ENCODE measurements around the gene MICAL3.
"Not testable (repeated sequence)": the region's sequence is repeated elsewhere in the genome, so short reads cannot be mapped to it uniquely, and the experiment has no call there.

The MICAL3 gene

DNA sequence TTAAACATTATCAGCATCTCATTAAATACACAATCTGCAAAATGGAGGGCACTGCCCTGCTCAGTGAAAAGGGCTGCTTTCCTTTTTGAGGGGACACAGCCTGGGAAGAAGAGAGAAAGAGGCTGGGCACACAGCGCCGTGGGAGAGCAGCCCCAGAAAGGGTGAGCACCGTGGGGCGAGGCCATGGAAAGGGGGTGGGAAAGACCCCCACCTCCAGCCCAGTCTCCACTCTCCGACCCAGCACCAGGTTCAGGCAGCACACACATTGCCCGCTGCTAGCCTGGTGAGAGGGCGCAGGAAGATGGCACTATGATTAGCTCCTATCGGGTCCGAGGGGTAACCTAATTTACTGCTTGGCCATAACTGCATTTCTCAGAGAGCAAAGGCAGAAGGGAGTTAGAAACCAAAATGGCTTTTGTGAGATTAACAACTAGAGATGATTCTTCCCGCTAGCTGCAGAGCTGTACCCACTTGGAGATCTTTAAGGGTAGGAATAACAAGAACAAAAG, 146.1 kb downstream of the MICAL3 start:
- no peak for DNase-seq

DNA sequence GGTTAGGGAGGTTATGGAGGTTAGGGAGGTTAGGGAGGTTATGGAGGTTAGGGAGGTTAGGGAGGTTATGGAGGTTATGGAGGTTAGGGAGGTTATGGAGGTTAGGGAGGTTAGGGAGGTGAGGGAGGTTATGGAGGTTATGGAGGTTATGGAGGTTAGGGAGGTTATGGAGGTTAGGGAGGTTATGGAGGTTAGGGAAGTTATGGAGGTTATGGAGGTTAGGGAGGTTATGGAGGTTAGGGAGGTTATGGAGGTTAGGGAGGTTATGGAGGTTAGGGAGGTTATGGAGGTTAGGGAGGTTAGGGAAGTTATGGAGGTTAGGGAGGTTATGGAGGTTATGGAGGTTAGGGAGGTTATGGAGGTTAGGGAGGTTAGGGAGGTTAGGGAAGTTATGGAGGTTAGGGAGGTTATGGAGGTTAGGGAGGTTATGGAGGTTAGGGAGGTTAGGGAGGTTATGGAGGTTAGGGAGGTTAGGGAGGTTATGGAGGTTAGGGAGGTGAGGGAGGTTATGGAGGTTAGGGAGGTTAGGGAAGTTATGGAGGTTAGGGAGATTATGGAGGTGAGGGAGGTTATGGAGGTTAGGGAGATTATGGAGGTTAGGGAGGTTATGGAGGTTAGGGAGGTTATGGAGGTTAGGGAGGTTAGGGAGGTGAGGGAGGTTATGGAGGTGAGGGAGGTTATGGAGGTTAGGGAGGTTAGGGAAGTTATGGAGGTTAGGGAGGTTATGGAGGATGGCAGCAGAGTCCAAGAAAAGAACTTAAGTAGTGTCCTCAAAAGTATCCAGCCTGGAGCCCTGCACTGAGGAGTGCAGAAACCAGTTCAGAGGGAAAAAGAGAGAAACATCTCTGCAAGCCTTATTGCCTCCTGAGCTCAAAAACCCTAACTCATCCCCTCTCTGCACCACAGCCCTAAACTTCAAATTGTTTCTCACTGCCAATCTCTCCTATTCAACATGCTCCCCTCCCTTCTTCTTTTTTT, 147.2 kb downstream of the MICAL3 start:
- DNase-seq: not testable (repeated sequence)

DNA sequence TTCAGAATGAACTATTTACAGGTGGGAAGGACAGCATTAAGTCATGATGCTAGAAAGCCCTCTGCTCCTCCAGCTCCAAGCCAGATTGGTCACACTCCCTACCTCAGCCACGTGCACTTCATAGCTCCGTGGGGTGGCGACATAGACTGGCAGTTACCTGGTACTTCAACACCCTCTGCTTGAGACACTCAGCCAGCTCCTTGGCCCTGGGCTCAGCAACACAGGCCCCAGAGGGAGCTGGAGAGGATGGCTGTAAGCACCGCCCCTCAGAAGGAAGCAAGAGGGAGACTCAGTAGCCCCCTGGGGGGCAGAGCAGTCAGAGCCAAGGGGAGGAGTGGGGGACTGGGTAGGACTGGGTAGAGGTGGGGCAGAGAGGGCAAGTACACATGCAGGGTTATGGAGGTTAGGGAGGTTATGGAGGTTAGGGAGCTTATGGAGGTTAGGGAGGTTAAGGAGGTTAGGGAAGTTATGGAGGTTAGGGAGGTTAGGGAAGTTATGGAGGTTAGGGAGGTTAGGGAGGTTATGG, 148.0 kb downstream of the MICAL3 start:
- DNase-seq: no peak

DNA sequence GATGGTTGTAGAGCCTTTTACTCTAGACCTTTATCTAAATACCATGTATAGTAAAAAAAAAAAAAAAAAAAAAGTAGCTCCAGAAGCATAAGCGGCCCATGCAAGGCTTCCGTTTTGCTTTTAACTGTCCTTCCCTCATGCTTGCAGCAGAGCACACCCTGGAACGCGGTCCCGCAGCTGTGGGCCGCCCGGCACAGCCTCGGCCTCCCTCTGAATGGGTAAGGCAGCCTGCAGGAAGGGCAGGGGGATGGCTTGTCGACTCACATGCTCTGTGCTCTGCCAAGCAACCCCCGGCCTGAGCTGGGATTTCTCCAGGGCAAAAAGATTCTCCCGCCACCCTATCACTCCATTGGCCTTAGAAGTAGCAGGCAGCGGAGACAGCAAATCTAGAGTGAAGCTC, 148.7 kb downstream of the MICAL3 start:
- DNase-seq: no peak

DNA sequence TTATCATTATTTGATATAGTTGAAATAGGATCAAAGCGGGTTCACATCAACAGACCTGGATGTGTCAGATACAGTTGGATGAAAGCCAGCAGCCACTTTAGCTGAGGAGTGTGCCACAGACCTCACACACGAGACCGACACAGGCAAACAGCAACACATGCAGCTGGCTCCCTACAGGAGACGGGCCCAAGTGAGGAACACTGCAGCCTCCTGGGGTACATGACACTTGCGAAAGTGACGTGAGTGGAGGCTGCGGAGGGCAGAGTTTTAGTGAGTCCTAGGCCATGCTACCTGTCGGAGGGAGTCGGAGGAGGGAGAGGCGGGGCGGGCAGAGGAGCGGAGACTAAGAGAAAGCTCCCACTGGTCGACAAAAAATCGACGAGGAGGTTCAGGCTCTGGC, 149.2 kb downstream of the MICAL3 start:
- DNase-seq: no peak

DNA sequence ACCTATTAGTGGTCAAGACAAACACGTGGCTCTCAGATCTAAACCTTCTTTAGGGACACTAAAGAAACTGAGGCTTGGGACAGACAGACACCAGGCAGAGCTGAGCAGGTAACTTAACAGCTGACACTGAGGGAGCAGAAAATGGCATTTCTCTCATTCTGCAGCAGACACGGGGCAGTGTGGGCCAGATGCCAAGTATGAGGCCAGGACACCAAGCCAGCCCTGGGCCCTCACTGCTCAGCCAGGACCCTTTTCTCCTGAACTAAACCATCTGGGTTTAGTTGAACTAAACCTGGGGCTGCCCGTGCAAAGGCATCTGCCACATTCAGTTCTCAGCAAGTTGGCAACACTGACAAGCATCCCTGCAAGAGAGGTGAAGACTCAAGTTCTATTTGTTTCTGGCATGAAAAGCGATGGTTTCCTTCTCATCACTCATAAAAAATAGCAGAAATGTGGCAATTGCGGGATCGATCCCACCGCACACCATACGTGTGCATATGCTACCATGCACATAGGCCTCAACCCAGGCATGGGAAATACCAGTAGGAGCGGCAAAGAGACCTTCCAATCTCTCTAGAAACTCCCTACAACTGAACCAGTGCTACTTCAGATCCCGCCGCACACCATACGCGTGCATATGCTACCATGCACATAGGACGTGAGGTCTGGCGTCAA, 150.0 kb downstream of the MICAL3 start:
- DNase-seq: no peak

DNA sequence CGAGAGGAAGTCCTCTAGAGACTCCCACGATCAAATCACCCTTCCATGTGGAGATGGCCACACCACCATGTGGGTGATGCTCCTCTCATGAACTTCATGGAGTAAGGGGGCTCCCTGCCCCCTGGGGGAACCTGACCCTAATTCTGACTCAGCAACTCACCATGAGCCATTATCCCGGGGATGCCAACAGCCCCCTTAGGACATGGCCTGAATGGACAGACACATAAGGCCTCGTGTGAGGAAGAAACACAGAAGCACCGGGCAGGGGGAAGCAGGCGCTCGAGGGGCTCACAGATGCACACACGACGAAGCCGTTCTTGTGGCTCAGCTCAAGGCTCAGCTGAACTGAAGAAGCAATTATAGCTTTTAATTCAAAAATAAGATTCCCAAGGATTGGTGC, 150.6 kb downstream of the MICAL3 start:
- no peak for DNase-seq

DNA sequence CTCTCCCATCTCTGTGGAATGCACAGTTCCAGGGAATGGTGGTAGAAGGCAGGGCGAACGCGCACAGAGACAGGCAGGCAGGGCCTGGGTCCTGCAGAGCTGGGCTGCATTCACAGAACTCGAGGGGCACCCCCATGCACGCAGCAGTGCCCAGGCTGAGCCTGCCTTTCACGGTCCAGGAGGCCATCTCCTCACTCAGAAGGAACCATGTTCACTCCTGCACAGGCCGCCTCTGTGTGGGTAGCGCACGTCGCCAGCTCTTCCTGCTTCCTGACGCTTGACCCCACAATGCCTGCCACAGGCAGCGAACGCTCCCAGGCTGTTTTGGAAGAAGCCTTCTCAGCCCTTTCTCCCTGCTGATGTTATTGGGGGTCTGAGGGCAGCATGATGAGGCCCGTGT, 151.2 kb downstream of the MICAL3 start:
- DNase-seq: no peak

DNA sequence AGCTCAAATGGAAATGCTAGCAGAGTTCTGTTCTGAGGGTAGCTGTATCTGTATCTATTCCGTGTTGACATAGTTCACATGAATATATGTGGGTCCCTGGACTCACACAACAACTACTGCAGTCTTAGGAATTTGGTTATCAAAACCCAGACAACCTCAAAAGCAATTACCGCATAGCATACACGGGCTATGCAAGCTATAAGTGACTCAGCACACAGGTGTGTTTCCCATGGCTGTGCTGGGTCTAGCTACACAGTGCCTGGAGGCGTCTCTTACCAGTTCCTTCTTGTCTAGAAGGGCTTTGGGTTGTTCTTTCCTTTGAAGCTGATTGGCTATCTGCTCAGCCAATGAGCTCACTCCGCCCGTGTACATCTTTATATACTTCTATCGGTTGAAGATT, 151.9 kb downstream of the MICAL3 start:
- no peak for DNase-seq

DNA sequence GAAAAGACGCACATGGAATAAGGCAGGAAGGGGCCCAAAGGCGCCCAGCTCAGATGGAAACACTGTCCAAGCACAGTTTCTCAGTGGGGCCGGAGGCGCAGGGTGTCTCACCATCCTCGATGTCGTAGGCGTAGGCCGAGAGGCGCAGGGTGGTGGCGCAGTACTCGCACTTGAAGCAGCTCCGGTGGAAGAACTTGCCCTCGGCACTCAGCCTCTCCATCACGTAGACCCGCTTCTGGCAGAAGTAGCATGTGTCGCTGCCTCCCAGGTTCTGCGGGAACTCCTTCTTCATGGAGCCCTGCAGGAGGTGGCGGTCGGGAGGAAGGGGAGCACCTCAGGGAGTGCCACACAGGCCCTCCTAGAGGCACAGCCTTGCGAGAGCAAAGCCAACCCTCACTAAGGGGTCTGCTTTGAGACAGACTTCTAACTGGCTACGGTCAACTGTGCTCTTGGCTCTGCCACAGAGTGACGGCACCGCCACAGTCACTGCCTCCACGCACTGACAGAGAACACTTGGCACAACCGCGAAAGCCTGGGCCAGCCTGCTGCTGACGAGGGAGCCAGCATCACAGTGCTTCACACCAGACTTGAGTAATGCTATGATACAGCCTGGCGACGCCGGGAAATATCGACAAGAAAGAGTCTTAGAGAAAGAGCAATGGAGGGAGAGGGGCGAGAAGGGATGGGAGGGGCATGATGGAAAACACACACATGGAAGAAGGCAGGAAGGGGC, 152.5 kb downstream of the MICAL3 start:
- DNase-seq: no peak

DNA sequence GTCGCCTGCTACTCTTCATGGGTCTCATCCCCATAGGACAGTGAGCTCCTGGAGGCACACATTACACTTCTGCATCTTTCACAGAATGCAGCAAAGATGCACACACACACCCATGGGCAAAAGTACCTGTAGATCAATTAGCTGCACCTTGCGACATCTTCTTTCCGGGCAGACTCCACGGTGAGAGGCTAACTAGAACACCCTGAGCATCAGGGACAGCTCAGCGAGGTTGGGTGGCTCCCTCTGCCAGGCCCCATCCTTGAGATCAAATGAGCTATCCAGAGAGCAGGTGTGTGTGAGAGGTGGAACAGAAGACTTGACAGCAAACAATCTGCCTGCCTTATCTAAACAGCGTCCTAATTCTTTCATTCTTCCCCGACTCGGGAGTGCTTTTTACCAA, 154.0 kb downstream of the MICAL3 start:
- DNase-seq: no peak

DNA sequence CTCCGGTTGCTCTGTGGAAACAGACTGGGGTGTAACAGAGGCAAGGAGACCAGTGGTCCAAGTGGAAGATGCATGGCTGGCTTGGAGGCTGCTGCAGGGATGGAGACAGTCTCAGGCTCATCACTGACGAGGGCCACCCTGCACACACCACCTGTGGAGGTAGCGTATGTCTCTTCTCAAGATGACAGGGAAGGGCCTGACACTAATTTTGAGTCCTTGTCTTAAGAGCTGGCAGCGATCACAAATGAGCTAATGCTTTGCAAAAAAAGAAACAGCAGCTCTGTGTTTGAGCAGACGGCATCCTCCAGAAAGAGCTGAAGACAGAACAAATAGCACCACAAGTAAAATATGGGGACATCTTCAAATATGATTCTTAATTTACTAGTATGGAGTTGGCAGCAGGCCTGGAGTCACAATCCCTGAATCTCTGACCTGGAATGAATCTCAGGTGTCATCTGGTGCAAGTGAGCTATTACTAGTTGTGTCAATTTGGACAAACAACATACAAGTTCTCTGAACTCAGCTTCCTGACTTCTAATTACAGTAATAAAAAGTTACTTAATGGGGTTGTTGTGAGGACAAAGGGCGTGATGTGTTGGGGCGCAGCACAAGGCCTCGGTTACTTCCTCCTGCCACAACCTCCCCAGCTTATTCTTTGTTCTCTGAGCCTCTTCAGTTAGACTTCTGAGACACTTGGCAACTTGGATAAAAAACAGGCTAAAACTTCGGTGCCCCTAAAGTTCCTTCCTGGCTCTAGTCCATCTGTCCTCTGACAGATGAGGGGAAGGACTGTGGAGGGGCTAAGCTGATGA, 154.9 kb downstream of the MICAL3 start:
- no peak for DNase-seq

DNA sequence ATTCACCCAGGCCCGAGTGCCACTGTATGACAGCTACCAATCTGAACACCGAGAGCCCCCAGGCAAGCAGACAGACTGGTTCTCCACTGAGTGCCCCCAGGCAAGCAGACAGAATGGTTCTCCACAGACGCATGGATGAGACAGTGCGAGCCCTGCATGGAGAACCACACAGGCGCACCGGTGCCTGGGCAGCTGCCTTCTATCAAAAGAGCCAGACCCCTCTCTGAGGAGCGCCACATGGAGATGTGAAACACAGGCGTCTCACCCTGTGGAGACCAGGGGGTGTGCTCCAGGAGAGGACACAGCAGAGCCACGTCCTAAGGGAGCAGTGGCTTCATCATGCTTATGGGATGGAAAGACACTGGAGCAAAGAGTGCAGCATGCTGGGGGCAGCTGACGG, 155.6 kb downstream of the MICAL3 start:
- no peak for DNase-seq

DNA sequence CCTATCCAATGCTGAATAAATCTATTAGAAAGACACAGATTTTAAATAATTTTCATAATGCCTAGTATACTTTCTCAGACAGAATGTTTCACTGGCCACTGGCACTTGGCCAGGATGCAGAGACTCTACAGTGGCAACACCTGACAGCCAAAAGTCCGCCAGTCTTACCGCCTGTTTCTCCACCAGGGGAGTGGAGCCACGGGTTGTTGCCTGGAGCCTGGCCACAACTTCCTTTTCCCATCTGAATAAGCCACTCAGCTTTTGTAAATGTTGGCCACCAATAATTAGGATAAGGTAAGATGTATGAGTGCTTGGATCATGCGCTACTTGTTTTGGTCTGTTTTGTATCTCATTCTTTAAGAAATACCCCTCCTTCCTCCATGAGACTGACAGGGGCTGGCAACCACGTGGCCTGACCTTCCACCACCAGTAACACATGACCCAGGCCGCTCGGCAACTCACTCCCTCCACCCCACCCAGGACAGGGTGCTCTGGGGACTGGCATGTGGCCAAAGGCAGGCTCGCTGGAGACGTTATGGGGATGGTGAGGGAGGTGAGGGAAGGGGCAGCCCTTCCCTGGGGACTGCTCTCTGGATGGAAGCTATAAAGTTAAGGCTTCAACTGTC, 157.1 kb downstream of the MICAL3 start:
- no peak for DNase-seq

DNA sequence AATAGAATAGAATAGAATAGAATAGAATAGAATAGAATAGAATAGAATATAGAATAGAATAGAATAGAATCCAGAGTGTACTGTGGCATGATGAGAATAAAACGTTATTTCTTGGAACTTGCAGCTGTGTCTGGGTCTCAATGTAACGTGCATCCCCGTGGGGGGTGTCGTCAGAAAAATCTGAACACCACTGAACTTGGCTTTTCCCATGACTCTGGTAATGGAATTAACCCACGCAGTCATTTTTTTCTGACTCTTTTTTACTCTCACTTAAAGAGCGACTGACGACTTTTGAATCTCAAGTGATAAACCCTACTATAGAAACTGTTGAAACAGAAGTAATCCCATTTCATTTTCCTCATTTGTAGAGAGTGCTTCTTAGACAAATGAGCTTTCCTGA, 157.7 kb downstream of the MICAL3 start:
- DNase-seq: no peak

DNA sequence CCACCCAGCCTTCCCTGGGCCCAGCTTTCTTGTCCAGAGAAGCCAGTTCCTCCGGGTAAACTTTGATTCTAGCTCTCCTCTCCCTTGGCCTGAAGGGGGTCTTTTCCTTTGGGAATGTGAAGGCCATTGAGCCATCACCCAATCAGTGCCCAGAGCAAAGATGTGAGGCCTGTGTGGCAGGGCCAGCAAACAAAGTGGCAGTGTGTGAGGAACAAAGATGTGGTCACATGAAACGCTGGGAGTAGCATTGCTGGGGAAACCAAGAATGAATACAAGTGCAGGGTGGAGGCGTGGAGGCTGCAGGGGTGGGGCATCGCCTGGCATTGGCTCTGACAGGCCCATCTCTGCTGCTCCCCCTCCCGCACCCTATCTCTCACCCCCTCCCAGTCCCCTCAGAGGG, 158.2 kb downstream of the MICAL3 start:
- no peak for DNase-seq

DNA sequence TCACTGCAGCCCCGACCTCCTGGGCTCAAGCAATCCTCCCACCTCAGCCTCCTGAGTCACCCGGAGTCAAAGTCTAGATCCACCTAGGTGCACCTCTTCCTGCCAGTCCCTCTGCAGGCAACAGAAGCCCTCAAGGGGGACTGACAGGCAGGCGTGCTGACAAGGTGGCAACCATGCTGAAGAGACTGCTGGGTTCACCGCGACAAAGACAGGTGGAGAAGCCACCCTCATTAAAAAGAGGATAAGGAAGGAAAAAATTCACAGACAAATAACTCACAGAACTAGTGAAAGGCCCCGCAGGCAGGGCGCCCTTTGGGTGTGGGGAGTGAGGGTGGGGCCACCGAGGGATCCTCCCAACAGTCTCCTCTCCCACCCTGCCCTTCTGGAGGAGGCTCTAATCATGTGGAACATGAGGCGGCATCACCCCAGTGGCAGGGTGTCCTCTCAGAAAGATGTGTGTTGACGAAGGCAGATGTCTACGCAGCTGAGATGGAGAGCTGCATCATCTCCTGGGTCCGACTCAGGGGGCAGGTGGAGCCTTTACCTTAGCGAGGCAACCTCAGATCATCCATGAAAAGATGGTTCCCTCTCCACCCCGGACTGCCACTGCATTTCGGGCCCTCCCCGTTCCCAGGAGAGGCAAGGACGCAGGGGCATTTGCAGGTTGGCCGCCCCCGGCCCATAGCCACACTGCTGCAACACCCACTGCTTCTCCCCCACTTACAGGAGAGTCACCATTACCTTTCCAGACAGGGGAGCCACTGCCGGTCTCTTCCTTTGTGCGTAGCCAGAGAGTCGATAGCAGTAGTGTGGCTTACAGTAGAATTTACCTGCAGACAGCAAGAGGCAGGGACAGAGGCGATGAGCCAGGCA, 158.9 kb downstream of the MICAL3 start:
- no peak for DNase-seq

DNA sequence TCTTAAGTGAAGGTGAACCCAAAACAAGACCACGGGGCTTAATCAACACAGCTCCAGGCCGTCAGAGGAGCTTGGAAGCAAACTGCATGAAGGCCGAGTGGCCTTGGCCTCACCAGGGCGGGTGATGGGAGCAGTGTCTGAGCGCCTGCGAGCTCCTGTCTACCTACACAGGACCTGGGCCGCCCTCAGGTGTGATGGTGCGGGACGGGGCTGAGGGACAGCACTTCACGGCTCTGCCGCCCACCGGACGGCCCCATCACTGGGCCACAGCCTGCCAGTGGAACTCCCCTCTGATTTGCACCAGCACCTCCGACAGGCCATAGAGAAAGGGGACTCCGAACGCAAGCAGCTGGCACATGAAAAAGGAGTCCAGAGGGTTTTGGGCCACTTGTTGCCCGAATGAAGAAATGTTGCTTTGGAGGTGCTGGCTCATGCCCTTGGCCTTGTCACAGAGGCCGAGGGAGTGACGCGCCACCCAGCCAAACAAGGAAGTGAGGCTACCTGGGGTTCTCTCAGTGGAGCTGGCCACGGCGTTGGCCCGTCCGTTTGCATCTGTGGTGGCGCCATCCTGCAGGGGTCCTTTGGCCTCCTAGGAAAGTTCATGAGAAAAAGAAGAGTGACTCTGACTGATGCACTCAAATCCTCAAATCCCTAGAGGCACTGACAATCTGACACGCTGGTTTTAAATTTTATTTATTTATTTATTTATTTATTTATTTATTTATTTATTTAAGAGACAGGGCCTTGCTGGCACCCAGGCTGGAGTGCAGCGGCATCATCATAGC, 159.8 kb downstream of the MICAL3 start:
- no peak for DNase-seq

DNA sequence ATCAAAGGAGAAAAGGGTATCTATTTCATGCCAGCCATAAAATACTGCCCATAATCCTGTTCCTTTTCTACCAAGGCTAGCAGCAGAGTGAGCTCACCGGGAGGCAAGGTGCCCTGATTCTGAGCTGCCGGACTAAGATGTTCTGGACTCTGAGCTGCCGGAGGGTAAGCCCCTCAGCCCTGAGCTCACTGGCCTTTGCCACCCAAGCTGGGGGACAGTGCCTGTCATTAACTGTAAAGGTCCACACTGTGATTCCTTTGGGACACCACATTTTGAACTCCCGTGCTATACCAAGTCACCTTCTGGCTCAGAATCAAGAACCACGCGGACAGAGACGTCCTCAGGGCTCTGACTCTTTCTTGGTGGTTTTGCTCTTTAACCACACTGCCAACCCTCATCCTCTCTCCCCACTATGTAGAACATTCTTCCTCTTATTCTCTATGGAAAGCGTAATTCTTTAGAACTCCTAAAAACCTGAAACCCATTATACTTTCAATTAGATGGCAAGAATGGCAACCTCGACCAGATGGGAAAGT, 161.6 kb downstream of the MICAL3 start:
- no peak for DNase-seq

DNA sequence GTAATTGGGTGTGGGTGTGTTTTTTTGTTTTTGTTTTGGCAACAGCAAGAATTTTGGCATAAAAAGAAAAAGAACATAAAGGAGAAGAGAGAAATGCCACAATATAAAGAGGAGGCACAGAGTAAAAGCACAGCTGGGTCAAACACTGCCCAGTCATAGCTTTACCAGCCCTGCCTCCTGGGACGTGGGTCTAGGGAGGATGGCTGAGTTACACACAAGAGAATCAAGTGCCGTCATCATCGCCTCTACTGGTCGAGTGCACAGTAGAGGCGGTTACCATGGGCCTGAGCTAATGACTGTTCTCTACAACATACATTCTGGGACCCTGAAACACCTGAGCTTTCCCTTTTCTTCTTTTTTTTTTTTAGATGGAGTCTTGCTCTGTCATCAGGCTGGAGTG, 162.5 kb downstream of the MICAL3 start:
- no peak for DNase-seq

Measured in effector CD4-positive, alpha-beta T cell (primary cell).